Omental fat pad (tissue), 4 donors: ENCODE measurements around the gene MXD4. TPM values are rescaled to one million over a fixed set of nuclear protein-coding genes. Genes with fewer than 3 reads are reported as not detected.
A peak's percentile ranks its signal among the peaks of the same experiment; 100 is the strongest.
"Not testable (repeated sequence)": the region's sequence is repeated elsewhere in the genome, so short reads cannot be mapped to it uniquely, and the experiment has no call there.

Source experiments
- ATAC-seq: fragments of 150-250 bp; one replicate; pipeline ENCODE4 v1.9.1; 2016; ENCODE audit warnings: mild to moderate bottlenecking, moderate library complexity; ENCODE audit not compliant: low FRiP score
- DNase-seq: peaks from one replicate; pipeline ENCODE4 v3.0.0-alpha.2; 2019; ENCODE audit warnings: low spot score
- total RNA-seq, 4 donors: library from RNA; depleted of rRNA; stranded (reverse); fragments of >200 nt; gene quantifications; one replicate each; pipeline ENCODE4 v1.1.0, GENCODE V29; 2016
- TF ChIP-seq, protein P1 (sequence below), 3 donors: fragments of 450-650 bp; IDR thresholded peaks; one replicate each; pipeline ENCODE4 v1.5.1; 2016 to 2017; ENCODE audit warnings: antibody characterized with exemption in 3 of 3, mild to moderate bottlenecking in 3 of 3, moderate library complexity in 2 of 3

The MXD4 gene
- total RNA-seq, 4 donors from 2014 or later, result 33.7 to 118 (median 59.5) TPM

DNA sequence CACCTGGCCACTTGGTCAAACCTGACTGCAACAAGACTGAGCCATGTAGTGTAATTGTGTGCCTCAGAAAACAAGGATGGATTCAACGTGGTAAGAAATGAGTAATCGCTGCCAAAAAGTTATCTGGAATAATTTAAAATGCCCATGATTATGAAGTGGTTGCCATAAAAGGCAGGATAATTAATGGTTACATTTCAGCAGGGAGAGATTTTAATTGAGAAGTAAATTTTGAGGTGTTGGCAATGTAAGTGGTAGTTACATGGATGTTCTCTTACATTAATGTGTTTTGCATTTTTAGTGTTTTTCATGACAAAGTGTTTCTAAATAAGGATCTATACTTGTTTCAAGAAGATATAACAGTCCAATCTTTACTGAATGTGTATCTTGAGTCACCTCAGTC is 35.6 kb downstream of the MXD4 start:
- ATAC-seq, result no peak
- no peak for DNase-seq
- TF ChIP-seq, protein P1, sequence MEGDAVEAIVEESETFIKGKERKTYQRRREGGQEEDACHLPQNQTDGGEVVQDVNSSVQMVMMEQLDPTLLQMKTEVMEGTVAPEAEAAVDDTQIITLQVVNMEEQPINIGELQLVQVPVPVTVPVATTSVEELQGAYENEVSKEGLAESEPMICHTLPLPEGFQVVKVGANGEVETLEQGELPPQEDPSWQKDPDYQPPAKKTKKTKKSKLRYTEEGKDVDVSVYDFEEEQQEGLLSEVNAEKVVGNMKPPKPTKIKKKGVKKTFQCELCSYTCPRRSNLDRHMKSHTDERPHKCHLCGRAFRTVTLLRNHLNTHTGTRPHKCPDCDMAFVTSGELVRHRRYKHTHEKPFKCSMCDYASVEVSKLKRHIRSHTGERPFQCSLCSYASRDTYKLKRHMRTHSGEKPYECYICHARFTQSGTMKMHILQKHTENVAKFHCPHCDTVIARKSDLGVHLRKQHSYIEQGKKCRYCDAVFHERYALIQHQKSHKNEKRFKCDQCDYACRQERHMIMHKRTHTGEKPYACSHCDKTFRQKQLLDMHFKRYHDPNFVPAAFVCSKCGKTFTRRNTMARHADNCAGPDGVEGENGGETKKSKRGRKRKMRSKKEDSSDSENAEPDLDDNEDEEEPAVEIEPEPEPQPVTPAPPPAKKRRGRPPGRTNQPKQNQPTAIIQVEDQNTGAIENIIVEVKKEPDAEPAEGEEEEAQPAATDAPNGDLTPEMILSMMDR (IDR thresholded peaks at IDR 0.05), result no peak

DNA sequence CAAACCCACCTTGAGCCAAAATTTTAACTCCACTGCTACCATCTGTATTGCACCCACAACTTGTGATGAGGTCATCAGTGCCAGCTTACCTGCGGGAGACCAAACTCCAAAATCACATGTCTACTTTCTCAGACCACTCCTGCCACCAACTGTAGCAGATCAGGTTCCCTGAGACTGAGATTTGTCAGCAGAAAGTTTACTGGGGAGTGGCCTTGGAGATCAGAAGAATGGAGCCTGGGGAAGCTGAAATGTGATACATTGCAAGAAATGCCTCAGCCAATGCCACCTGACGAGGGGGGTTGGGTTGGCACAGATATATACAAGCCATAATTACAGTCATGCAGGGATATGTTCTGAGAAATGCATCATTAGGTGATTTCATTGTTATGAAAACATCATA is 39.1 kb downstream of the MXD4 start:
- DNase-seq (no peak), ATAC-seq (no peak)
- TF ChIP-seq, protein P1 (IDR thresholded peaks at IDR 0.05), result no peak

DNA sequence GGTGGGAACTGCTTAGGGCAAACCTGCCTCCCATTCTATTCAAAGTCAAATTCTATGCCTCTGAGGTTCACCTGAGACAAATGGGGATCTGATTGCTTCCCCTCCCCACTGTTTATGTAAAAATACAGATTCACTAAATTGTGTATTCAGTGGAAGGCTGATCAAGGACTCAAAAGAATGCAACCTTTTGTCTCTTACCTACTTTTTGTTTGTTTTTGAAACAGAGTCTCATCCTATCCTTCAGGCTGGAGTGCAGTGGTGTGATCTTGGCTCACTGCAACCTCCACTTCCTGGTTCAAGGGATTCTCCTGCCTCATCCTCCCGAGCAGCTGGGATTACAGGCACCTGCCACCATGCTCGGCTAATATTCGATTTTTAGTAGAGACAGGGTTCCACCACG is 40.5 kb downstream of the MXD4 start:
- not testable (repeated sequence) for ATAC-seq, DNase-seq

DNA sequence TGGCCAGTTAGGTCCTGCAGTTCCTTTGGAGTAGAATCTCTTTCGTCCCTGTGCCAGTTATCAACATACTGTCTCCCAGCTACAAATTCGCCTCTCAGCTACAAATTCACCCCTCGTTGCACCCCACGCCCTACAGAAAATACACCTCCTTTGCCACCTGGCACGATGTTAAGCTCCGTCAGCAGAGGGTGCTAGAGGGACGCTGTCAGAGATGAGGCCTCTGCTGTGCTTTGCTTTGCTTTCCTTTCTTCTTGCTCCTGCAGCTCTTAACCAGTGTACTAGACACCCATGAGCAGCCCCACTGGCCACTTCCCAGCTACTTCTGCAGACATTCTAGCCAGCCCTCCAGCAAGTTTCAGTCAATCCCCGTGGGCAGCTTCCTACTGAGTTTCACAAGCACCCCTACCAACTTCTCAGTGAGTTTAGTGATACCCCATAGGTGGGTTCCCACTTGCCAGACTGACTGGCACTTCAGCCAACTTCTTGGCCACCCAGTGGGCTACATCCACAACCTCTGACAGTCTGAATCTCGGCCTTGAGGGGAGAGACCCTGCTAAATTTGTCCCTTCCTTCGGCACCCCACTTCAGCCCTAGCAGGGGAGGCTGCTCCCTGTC is 41.8 kb downstream of the MXD4 start:
- ATAC-seq (peak; percentile 72), DNase-seq (peak; percentile 51)
- TF ChIP-seq, protein P1 (IDR thresholded peaks at IDR 0.05), result peak in 1 of 3 donors; percentile 46

DNA sequence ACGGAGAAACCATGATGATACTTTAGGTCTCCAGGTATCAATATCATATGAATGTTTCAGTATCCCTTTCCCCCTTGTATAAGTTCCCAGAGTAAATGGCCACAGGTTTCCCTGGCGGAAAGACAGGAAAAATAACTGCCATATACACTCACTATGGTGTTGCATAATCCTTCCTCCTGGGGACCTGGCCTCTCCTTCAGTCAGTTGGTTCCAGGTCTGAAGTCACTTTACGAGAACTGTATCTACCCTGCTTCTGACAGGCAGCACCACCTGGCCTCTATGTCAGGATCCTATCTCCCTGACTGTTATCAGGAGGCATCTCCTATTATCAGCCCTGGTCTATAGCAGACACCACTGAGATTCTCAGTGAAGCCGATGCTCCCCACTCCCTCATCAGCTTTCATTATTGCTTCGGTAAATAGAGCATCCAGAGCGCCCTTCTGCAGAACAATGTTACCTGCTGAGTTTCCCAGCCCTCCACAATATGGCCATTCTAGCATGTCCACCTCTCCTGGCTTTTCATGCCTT is 42.6 kb downstream of the MXD4 start:
- DNase-seq, result no peak
- TF ChIP-seq, protein P1 (IDR thresholded peaks at IDR 0.05), result no peak
- no peak for ATAC-seq

DNA sequence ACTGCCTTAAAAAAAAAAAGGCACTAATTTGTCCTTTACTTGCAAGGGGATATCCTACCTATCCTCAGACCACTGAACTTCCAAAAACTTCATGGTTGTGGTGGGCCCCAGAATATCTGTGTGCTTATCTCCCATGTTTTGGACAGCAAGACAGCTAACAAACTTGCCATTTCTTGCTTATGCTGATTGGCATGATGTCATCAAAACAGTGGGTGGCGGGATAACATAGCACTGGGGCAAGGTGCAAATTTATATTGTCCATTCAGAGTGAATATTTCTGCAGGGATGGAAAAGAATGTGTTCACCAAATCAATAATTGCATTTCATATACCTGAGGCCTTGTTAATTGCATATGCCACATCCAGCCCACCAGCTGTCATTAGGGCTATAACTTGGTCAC is 43.5 kb downstream of the MXD4 start:
- TF ChIP-seq, protein P1 (IDR thresholded peaks at IDR 0.05), result no peak
- ATAC-seq, result no peak
- DNase-seq, result no peak

DNA sequence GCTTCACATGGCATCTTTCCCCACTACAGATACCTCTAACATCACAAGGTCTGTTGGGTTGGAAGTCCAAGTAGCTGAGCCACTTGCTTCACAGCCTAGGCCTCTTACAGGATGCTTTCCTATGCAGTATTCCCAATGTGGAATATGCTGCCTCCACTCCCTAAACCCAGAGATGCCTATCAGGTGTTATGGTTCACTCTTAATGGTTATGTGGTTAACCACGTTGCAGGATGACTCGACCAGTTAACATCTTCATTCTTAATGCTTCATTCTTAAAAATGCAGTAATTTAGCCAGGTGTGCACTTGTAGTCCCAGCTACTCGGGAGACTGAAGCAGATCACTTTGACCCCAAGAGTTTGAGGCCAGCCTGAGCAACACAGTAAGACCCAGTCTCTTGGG is 44.2 kb downstream of the MXD4 start:
- DNase-seq, result no peak
- TF ChIP-seq, protein P1 (IDR thresholded peaks at IDR 0.05), result no peak
- no peak for ATAC-seq
